Keratinocyte (primary cell): ENCODE data around the gene SMARCD1. TPM values are rescaled to one million over a fixed set of nuclear protein-coding genes. Genes with fewer than 3 reads are reported as not detected.

ENCODE experiments used
- DNase-seq: peaks from one replicate; pipeline ENCODE4 v3.0.0-alpha.2; 2011; ENCODE audit warnings: low read depth, missing footprints, low spot score
- FAIRE-seq: peaks from 2 replicates; lab custom pipeline; 2011; peaks lifted over from hg19 to GRCh38; lab: Jason Lieb, UNC
- H2AFZ ChIP-seq: 2 replicates; pipeline ENCODE4 v1.6.0; 2012; ENCODE audit warnings: low read length, control low read depth, inconsistent platforms; ENCODE audit not compliant: control insufficient read depth
- H3K27ac ChIP-seq: 2 replicates; pipeline ENCODE4 v1.5.1; 2011; ENCODE audit warnings: low read length; ENCODE audit not compliant: control insufficient read depth, insufficient read depth
- H3K27me3 ChIP-seq: 3 replicates; pipeline ENCODE4 v1.6.0; 2011; ENCODE audit warnings: low read length; ENCODE audit not compliant: control insufficient read depth, insufficient read depth; ENCODE audit errors: extremely low read depth
- H3K36me3 ChIP-seq, 2 experiments: 2 replicates in 1 of 2; 3 replicates in 1 of 2; pipeline ENCODE4 v1.5.1; 2011; ENCODE audit warnings: low read length in 2 of 2, mild to moderate bottlenecking in 1 of 2; ENCODE audit not compliant: control insufficient read depth in 2 of 2, insufficient read depth in 2 of 2; ENCODE audit errors: extremely low read depth in 1 of 2
- H3K4me1 ChIP-seq: 3 replicates; pipeline ENCODE4 v1.5.1; 2011; ENCODE audit warnings: low read length; ENCODE audit not compliant: control insufficient read depth, insufficient read depth; ENCODE audit errors: extremely low read depth
- H3K4me2 ChIP-seq: 3 replicates; pipeline ENCODE4 v1.6.0; 2011; ENCODE audit warnings: low read depth, low read length; ENCODE audit not compliant: control insufficient read depth, insufficient read depth; ENCODE audit errors: extremely low read depth
- H3K4me3 ChIP-seq, 3 experiments: fragments of 200-600 bp in 1 of 3; sonication (generic) in 1 of 3; 2 replicates in 2 of 3; 3 replicates in 1 of 3; pipeline ENCODE4 v1.5.1; 2011 to 2016; ENCODE audit warnings: low read length in 3 of 3, mild to moderate bottlenecking in 3 of 3, control low read depth in 2 of 3, inconsistent platforms in 1 of 3, low read depth in 1 of 3, mixed read lengths in 1 of 3, mixed run types in 1 of 3, moderate library complexity in 1 of 3; ENCODE audit not compliant: control insufficient read depth in 2 of 3, insufficient read depth in 2 of 3; ENCODE audit errors: extremely low read depth in 1 of 3
- H3K79me2 ChIP-seq: 2 replicates; pipeline ENCODE4 v1.6.0; 2012; ENCODE audit warnings: low read length; ENCODE audit not compliant: control insufficient read depth, insufficient read depth
- H3K9ac ChIP-seq: 3 replicates; pipeline ENCODE4 v1.6.0; 2011; ENCODE audit warnings: low read length; ENCODE audit not compliant: control insufficient read depth, insufficient read depth; ENCODE audit errors: extremely low read depth
- H3K9me1 ChIP-seq: 3 replicates; pipeline ENCODE4 v1.6.0; 2011; ENCODE audit warnings: low read length; ENCODE audit not compliant: control insufficient read depth, insufficient read depth; ENCODE audit errors: extremely low read depth
- H3K9me3 ChIP-seq: 2 replicates; pipeline ENCODE4 v1.5.1; 2012; ENCODE audit warnings: low read depth, low read length; ENCODE audit not compliant: control insufficient read depth
- H4K20me1 ChIP-seq: 3 replicates; pipeline ENCODE4 v1.6.0; 2011; ENCODE audit warnings: low read length; ENCODE audit not compliant: control insufficient read depth, insufficient read depth; ENCODE audit errors: extremely low read depth
- EZH2 ChIP-seq: IDR thresholded peaks from one replicate; pipeline ENCODE4 v1.6.1; 2012; ENCODE audit warnings: inconsistent platforms, mild to moderate bottlenecking, low read length, moderate library complexity
- dilution Hi-C: fragments of 300-500 bp; cut with MboI; formaldehyde crosslinking; loops from one replicate; pipeline ENCODE4 v1.7.0; 2020; ENCODE audit warnings: low sequenced_read_pairs; ENCODE audit not compliant: extremely low pct_ligation_motif_present
- polyA plus RNA-seq, 5 experiments: library from polyadenylated mRNA; depleted of rRNA in 3 of 5; stranded (reverse) in 3 of 5; stranded (forward) in 1 of 5; unstranded in 1 of 5; fragments of >200 nt; gene quantifications; 1 replicate in 1 of 5; 2 replicates in 3 of 5; 3 replicates in 1 of 5; pipeline versions ENCODE4 v1.2.1 to v1.2.3, GENCODE V29; 2011 to 2012; ENCODE audit warnings: missing spikeins in 2 of 5, low read depth in 1 of 5, low replicate concordance in 1 of 5
- TF ChIP-seq, protein P1 (sequence below), 3 experiments: IDR thresholded peaks in 1 of 3; conservative IDR thresholded peaks in 1 of 3; optimal IDR thresholded peaks in 1 of 3; 2 replicates in 2 of 3; 3 replicates in 1 of 3; pipeline versions ENCODE3 to v1.5.1; 2011; ENCODE audit warnings: low read length in 3 of 3, mild to moderate bottlenecking in 3 of 3, moderate library complexity in 2 of 3, control low read depth in 1 of 3, inconsistent platforms in 1 of 3; ENCODE audit not compliant: insufficient read depth in 2 of 3; ENCODE audit errors: extremely low read depth in 1 of 3

The SMARCD1 gene
- polyA plus RNA-seq, 1 donor (not counting 4 experiments of a cell fraction or from before 2014, with no cell fraction given): 56.6 TPM

DNA sequence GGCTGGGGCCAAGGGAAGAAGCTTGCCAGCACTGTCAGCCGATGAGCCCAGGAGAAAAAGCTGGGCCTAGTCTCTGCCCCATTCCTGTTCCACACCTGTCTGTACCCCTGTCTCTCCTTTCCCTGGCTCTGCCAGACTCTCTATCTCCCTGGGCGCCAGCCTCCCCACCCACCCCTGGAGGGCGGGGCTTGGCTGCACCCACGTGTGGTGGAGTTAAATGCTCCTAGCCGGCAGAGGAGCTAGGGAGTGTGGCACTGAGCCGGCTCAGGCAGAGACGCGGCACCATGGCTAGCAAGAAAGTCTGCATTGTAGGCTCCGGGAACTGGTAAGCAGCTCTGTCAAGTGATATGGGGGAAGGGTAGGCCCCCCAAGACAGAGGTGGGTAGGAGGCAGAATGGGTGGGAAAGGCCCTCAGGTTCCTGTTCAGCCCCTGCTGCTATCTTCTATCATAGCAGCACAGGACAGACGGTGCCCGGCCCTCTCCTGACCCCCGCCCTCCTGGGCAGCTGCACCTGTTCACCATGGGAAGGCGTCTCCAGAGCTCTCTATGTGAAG lies 18.7 kb downstream of the SMARCD1 start, which contains the start of gene GPD1:
Gene GPD1 (plus strand): TSS at position 242 of the 555 bp plus-strand sequence. CDS start 43 bp downstream, at position 285.
- Histone ChIP-seq H2AFZ (no peak within 1 kb of the TSS), H3K9me1 (no peaks in the 10 kb centered on the region), H3K4me3 (no peak within 1 kb of the TSS), H3K27me3 (no peaks in the 10 kb centered on the region), H4K20me1 (no peaks in the 10 kb centered on the region), H3K4me1 (peaks cover 17% of the 10 kb centered on the region), H3K79me2 (no peaks in the 10 kb centered on the region), H3K9ac (no peak within 1 kb of the TSS), H3K27ac (no peak within 1 kb of the TSS), H3K9me3 (no peaks in the 10 kb centered on the region), H3K36me3 (peaks cover 9 to 23% of the 10 kb centered on the region in 2 experiments), H3K4me2 (peak within 1 kb of the TSS; percentile 40)
- dilution Hi-C loops: no loop called here
- TF ChIP-seq EZH2: no peak
- TF ChIP-seq, protein P1, sequence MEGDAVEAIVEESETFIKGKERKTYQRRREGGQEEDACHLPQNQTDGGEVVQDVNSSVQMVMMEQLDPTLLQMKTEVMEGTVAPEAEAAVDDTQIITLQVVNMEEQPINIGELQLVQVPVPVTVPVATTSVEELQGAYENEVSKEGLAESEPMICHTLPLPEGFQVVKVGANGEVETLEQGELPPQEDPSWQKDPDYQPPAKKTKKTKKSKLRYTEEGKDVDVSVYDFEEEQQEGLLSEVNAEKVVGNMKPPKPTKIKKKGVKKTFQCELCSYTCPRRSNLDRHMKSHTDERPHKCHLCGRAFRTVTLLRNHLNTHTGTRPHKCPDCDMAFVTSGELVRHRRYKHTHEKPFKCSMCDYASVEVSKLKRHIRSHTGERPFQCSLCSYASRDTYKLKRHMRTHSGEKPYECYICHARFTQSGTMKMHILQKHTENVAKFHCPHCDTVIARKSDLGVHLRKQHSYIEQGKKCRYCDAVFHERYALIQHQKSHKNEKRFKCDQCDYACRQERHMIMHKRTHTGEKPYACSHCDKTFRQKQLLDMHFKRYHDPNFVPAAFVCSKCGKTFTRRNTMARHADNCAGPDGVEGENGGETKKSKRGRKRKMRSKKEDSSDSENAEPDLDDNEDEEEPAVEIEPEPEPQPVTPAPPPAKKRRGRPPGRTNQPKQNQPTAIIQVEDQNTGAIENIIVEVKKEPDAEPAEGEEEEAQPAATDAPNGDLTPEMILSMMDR (optimal IDR thresholded peaks at IDR 0.05 in 1 of 3, IDR thresholded peaks at IDR 0.05 in 1 of 3, conservative IDR thresholded peaks at IDR 0.05 in 1 of 3; ENCODE audit: extremely low read depth in 1 of 3, insufficient read depth in 2 of 3, low read length in 3 of 3): no peak
- peak; percentile 39 for FAIRE-seq
- no peak for DNase-seq

DNA sequence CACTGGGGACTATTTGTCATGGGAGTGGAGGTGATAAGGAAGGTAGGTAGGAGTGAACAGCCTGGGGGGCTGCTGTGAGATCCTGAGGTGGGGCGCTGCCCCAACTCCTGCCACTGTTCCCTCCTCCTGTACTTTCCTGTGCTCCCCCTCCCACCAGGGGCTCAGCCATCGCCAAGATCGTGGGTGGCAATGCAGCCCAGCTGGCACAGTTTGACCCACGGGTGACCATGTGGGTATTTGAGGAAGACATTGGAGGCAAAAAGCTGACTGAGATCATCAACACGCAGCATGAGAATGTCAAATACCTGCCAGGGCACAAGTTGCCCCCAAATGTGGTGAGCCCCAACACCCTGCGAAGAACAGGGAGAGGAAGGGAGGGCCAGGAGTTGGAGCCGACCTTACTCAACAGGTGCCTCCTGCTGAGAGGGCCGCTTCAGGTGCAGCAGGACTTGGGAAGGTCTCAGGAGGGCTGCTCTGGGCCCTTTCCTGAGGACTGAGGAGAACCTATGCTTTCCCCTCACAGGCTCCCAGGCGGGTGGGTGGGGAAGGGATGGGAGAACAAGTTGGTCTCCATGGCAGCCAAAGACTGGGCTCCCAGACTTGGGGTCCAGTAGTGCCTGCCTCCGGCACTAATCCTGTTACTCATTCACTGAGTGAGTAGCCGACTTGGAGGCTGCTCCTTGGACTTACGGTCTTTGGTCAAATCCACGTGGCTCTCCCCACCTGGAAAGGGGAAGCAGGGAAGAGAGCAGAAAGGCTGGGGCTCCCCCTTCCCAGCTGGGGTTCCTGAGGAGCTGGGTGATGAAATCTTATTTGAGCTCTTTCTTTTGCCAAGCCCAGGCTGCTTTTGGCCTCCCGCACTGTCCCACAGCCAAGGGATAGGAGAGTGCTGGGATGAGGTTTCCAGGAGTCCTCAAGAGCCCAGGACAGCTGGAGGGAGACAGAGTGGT lies 19.6 kb downstream of the SMARCD1 start:
- H3K9me3 ChIP-seq: no peaks in the 10 kb centered on the region
- dilution Hi-C loops: no loop called here

More for the DNA sequence above, 19.6 kb downstream of the SMARCD1 start:
- no peak overlapping the region for H3K9ac ChIP-seq
- no peaks in the 10 kb centered on the region for H3K27me3 ChIP-seq
- TF ChIP-seq EZH2: no peak
- TF ChIP-seq, protein P1 (optimal IDR thresholded peaks at IDR 0.05 in 1 of 3, IDR thresholded peaks at IDR 0.05 in 1 of 3, conservative IDR thresholded peaks at IDR 0.05 in 1 of 3; ENCODE audit: extremely low read depth in 1 of 3, insufficient read depth in 2 of 3, low read length in 3 of 3): no peak
- H3K27ac ChIP-seq: no peak overlapping the region
- H3K79me2 ChIP-seq: no peaks in the 10 kb centered on the region
- H3K9me1 ChIP-seq: no peaks in the 10 kb centered on the region
- H4K20me1 ChIP-seq: no peaks in the 10 kb centered on the region
- DNase-seq: no peak
- FAIRE-seq: no peak
- peaks cover 8% of the 10 kb centered on the region for H3K4me1 ChIP-seq
- no peak overlapping the region for H3K4me3 ChIP-seq
- peak overlapping the region; percentile 40 for H3K4me2 ChIP-seq
- peaks cover 5 to 17% of the 10 kb centered on the region in 2 experiments for H3K36me3 ChIP-seq
- no peak overlapping the region for H2AFZ ChIP-seq
